ENCODE results near the gene DNAJB13.

- no peak for TF ChIP-seq MAX (CRISPR knock-in tag; IDR thresholded peaks at IDR 0.05)
- TF ChIP-seq GTF2I (CRISPR knock-in tag; conservative IDR thresholded peaks at IDR 0.05) = no peak
- no peak for TF ChIP-seq CTCF (IDR thresholded peaks at IDR 0.05)
- TF ChIP-seq SP1 (CRISPR knock-in tag; conservative IDR thresholded peaks at IDR 0.05) = no peak
- TF ChIP-seq, protein P1, sequence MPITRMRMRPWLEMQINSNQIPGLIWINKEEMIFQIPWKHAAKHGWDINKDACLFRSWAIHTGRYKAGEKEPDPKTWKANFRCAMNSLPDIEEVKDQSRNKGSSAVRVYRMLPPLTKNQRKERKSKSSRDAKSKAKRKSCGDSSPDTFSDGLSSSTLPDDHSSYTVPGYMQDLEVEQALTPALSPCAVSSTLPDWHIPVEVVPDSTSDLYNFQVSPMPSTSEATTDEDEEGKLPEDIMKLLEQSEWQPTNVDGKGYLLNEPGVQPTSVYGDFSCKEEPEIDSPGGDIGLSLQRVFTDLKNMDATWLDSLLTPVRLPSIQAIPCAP (CRISPR knock-in tag; IDR thresholded peaks at IDR 0.05) = no peak
- TF ChIP-seq, protein P2, sequence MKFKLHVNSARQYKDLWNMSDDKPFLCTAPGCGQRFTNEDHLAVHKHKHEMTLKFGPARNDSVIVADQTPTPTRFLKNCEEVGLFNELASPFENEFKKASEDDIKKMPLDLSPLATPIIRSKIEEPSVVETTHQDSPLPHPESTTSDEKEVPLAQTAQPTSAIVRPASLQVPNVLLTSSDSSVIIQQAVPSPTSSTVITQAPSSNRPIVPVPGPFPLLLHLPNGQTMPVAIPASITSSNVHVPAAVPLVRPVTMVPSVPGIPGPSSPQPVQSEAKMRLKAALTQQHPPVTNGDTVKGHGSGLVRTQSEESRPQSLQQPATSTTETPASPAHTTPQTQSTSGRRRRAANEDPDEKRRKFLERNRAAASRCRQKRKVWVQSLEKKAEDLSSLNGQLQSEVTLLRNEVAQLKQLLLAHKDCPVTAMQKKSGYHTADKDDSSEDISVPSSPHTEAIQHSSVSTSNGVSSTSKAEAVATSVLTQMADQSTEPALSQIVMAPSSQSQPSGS (CRISPR knock-in tag; IDR thresholded peaks at IDR 0.05; ENCODE audit: borderline replicate concordance, low read depth) = no peak
- TF ChIP-seq PRDM15 (CRISPR knock-in tag; IDR thresholded peaks at IDR 0.05) = no peak
- no peak for TF ChIP-seq FOXP4 (CRISPR knock-in tag; IDR thresholded peaks at IDR 0.05)
Measured at GRCh38 chr11:73975479-73975757, 24.6 kb downstream of the DNAJB13 start.

All from WTC11 (cell line).